HepG2 (cell line): ENCODE results near the gene DDX39B. TPM values are rescaled to one million over a fixed set of nuclear protein-coding genes. Genes with fewer than 3 reads are reported as not detected.

ENCODE experiments used
- FOXJ3 ChIP-seq: sonication (generic); formaldehyde crosslinking; IDR thresholded peaks from 2 replicates; pipeline ENCODE4 v1.4.0; 2020; ENCODE audit warnings: missing genetic modification reagents, mild to moderate bottlenecking, borderline replicate concordance
- FOXK2 ChIP-seq: fragments of 450-650 bp; IDR thresholded peaks from 2 replicates; pipeline ENCODE4 v1.6.1; 2016
- HNRNPH1 ChIP-seq: fragments of 200-400 bp; formaldehyde crosslinking; optimal IDR thresholded peaks from 2 replicates; pipeline ENCODE3; 2017; ENCODE audit warnings: mild to moderate bottlenecking, low read depth, low read length
- IRF2 ChIP-seq: IDR thresholded peaks from 2 replicates; pipeline ENCODE4 v1.6.1; 2018; ENCODE audit warnings: missing genetic modification reagents, missing compliant biosample characterization
- KAT8 ChIP-seq: IDR thresholded peaks from 2 replicates; pipeline ENCODE4 v1.6.1; 2016; ENCODE audit warnings: missing genetic modification reagents, missing compliant biosample characterization
- MEF2D ChIP-seq: sonication (generic); formaldehyde crosslinking; IDR thresholded peaks from 2 replicates; pipeline ENCODE4 v1.5.1; 2020; ENCODE audit warnings: mild to moderate bottlenecking, missing genetic modification reagents
- NFE2L1 ChIP-seq: sonication (generic); formaldehyde crosslinking; IDR thresholded peaks from 2 replicates; pipeline ENCODE4 v1.4.0; 2020; ENCODE audit warnings: missing genetic modification reagents, mild to moderate bottlenecking, borderline replicate concordance
- PLRG1 ChIP-seq: fragments of 450-650 bp; conservative IDR thresholded peaks from 2 replicates; pipeline ENCODE4 v1.6.1; 2016
- PRPF4 ChIP-seq: fragments of 200-400 bp; formaldehyde crosslinking; IDR thresholded peaks from 2 replicates; pipeline ENCODE4 v1.6.1; 2016; ENCODE audit warnings: low read length, low read depth; ENCODE audit not compliant: poor library complexity, severe bottlenecking
- RFX1 ChIP-seq: fragments of 450-650 bp; IDR thresholded peaks from 2 replicates; pipeline ENCODE4 v1.6.1; 2017
- SYNCRIP ChIP-seq: fragments of 200-400 bp; formaldehyde crosslinking; IDR thresholded peaks from 2 replicates; pipeline ENCODE4 v1.6.1; 2018; ENCODE audit warnings: mild to moderate bottlenecking, low read depth, low read length; ENCODE audit not compliant: insufficient read depth
- ZFYVE20 ChIP-seq: sonication (generic); formaldehyde crosslinking; IDR thresholded peaks from 2 replicates; pipeline ENCODE4 v1.8.0; 2023; ENCODE audit warnings: low read depth, mild to moderate bottlenecking, moderate library complexity, missing genetic modification reagents, borderline replicate concordance
- ZNF337 ChIP-seq: sonication (generic); formaldehyde crosslinking; IDR thresholded peaks from 2 replicates; pipeline ENCODE4 v1.5.1; 2020; ENCODE audit warnings: missing genetic modification reagents, low read depth, mild to moderate bottlenecking, borderline replicate concordance
- ZNF747 ChIP-seq: sonication (generic); formaldehyde crosslinking; IDR thresholded peaks from 2 replicates; pipeline ENCODE4 v1.8.1; 2023; ENCODE audit warnings: missing genetic modification reagents, mild to moderate bottlenecking, borderline replicate concordance
- ZNF879 ChIP-seq: sonication (generic); formaldehyde crosslinking; IDR thresholded peaks from 2 replicates; pipeline ENCODE4 v1.8.1; 2023; ENCODE audit warnings: missing genetic modification reagents
- polyA plus RNA-seq, 8 experiments: library from polyadenylated mRNA; depleted of rRNA in 3 of 8; stranded (reverse) in 7 of 8; unstranded in 1 of 8; fragments of >200 nt; fragmentation: Illumina TruSeq in 4 of 8; extraction: Trizol in 4 of 8; gene quantifications; 2 replicates each; pipeline versions ENCODE4 v1.2.1 to v1.2.3, GENCODE V29; 2011 to 2016; ENCODE audit warnings: low read depth in 4 of 8, missing spikeins in 1 of 8, mixed read lengths in 1 of 8; ENCODE audit not compliant: insufficient read depth in 1 of 8
- total RNA-seq, 5 experiments: library from RNA; depleted of rRNA; stranded (reverse); fragments of >200 nt; fragmentation: Illumina TruSeq; extraction: Trizol; gene quantifications; 2 replicates each; pipeline ENCODE4 v1.2.3, GENCODE V29; 2016; ENCODE audit warnings: low read depth in 1 of 5
- TF ChIP-seq, protein P1 (sequence below): IDR thresholded peaks from 2 replicates; pipeline ENCODE4 v1.6.1; 2018; ENCODE audit warnings: missing genetic modification reagents
- TF ChIP-seq, protein P2 (sequence below): sonication (generic); formaldehyde crosslinking; IDR thresholded peaks from 2 replicates; pipeline ENCODE4 v1.5.0; 2020; ENCODE audit warnings: missing genetic modification reagents, mild to moderate bottlenecking, borderline replicate concordance
- TF ChIP-seq, protein P3 (sequence below): sonication (generic); formaldehyde crosslinking; IDR thresholded peaks from 2 replicates; pipeline ENCODE4 v1.5.0; 2020; ENCODE audit warnings: missing genetic modification reagents
- TF ChIP-seq, protein P4 (sequence below): IDR thresholded peaks from 2 replicates; pipeline ENCODE4 v1.6.1; 2016; ENCODE audit warnings: control low read depth
- TF ChIP-seq, protein P5 (sequence below): sonication (generic); formaldehyde crosslinking; IDR thresholded peaks from 2 replicates; pipeline ENCODE4 v1.8.1; 2023; ENCODE audit warnings: mild to moderate bottlenecking, missing genetic modification reagents, borderline replicate concordance
- TF ChIP-seq, protein P6 (sequence below): sonication (generic); formaldehyde crosslinking; IDR thresholded peaks from 2 replicates; pipeline ENCODE4 v1.4.0; 2020; ENCODE audit warnings: missing genetic modification reagents, borderline replicate concordance
- TF ChIP-seq, protein P7 (sequence below): sonication (generic); formaldehyde crosslinking; conservative IDR thresholded peaks from 2 replicates; pipeline ENCODE4 v1.8.0; 2022; ENCODE audit warnings: low read depth, missing genetic modification reagents

The DDX39B gene
- total and polyA plus RNA-seq, 2 of the 13 experiments (the other 11 are each of a cell fraction or from before 2014, with no cell fraction given): 570 to 678 TPM

DNA sequence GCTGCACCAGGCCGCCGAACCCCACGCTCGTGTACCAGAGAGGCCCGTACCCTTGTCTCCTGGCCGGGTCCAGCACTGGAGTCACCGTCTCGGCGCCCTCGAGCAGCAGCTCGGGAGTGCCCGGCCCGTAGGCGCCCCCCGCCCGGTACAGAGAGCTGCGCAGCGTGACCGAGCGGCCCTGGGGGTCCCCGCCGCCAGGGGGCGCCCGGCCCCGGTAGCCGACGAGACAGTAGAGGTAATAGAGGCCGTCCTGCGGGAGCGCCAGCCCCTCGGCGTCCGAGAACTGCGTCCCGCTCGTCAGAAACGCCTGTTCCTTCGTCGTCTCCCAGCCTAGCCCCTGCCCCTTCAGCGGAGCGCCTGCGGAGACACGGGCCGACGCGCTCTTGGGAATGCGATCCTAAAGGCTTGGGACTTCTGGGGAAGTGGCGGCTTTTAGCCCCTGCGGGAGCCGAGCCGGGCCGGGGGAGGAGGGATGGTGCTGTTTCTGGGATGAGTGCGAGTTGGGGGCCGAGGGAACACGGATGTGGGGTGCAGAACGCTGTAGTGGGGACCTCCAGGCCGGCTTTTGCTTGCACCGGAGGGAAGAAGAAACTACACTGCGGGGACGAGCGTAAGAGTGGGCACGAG, 39.1 kb upstream of the DDX39B start (continued):
- no peak for TF ChIP-seq SYNCRIP
- TF ChIP-seq FOXJ3 (CRISPR knock-in tag): 0 out of 2 replicates have a peak, but pooled peaks have one; percentile 23
- TF ChIP-seq PLRG1: no peak
- TF ChIP-seq HNRNPH1: no peak
- TF ChIP-seq FOXK2: no peak
- no peak for TF ChIP-seq MEF2D
- no peak for TF ChIP-seq NFE2L1 (CRISPR knock-in tag)
- no peak for TF ChIP-seq ZFYVE20 (CRISPR knock-in tag)
- TF ChIP-seq, protein P1, sequence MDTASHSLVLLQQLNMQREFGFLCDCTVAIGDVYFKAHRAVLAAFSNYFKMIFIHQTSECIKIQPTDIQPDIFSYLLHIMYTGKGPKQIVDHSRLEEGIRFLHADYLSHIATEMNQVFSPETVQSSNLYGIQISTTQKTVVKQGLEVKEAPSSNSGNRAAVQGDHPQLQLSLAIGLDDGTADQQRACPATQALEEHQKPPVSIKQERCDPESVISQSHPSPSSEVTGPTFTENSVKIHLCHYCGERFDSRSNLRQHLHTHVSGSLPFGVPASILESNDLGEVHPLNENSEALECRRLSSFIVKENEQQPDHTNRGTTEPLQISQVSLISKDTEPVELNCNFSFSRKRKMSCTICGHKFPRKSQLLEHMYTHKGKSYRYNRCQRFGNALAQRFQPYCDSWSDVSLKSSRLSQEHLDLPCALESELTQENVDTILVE (CRISPR knock-in tag): peak; percentile 68; the same call in 1 of the 2 replicates
- no peak for TF ChIP-seq PRPF4
- TF ChIP-seq, protein P2, sequence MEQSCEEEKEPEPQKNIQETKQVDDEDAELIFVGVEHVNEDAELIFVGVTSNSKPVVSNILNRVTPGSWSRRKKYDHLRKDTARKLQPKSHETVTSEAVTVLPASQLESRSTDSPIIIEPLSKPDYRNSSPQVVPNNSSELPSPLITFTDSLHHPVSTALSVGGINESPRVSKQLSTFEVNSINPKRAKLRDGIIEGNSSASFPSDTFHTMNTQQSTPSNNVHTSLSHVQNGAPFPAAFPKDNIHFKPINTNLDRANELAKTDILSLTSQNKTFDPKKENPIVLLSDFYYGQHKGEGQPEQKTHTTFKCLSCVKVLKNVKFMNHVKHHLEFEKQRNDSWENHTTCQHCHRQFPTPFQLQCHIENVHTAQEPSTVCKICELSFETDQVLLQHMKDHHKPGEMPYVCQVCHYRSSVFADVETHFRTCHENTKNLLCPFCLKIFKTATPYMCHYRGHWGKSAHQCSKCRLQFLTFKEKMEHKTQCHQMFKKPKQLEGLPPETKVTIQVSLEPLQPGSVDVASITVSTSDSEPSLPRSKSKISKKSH: peak; percentile 86; the same call in 1 of the 2 replicates
- TF ChIP-seq, protein P3, sequence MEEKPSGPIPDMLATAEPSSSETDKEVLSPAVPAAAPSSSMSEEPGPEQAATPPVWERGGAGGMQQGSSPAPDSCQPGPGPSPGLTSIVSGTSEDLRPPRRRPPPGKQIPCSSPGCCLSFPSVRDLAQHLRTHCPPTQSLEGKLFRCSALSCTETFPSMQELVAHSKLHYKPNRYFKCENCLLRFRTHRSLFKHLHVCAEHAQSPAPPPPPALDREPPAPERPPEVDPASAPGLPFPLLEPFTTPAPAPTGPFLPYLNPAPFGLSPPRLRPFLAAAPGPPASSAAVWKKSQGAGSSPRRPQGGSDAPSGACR (CRISPR knock-in tag): peak; percentile 95; the same call in 1 of the 2 replicates
- TF ChIP-seq ZNF879: no peak
- TF ChIP-seq, protein P4, sequence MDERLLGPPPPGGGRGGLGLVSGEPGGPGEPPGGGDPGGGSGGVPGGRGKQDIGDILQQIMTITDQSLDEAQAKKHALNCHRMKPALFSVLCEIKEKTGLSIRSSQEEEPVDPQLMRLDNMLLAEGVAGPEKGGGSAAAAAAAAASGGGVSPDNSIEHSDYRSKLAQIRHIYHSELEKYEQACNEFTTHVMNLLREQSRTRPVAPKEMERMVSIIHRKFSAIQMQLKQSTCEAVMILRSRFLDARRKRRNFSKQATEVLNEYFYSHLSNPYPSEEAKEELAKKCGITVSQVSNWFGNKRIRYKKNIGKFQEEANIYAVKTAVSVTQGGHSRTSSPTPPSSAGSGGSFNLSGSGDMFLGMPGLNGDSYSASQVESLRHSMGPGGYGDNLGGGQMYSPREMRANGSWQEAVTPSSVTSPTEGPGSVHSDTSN (CRISPR knock-in tag): no peak
- TF ChIP-seq RFX1: no peak
- TF ChIP-seq KAT8 (CRISPR knock-in tag): peak; percentile 75
- TF ChIP-seq, protein P5, sequence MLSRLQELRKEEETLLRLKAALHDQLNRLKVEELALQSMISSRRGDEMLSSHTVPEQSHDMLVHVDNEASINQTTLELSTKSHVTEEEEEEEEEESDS (CRISPR knock-in tag): no peak
- peak; percentile 52; the same call in 1 of the 2 replicates for TF ChIP-seq IRF2 (CRISPR knock-in tag)
- TF ChIP-seq, protein P6, sequence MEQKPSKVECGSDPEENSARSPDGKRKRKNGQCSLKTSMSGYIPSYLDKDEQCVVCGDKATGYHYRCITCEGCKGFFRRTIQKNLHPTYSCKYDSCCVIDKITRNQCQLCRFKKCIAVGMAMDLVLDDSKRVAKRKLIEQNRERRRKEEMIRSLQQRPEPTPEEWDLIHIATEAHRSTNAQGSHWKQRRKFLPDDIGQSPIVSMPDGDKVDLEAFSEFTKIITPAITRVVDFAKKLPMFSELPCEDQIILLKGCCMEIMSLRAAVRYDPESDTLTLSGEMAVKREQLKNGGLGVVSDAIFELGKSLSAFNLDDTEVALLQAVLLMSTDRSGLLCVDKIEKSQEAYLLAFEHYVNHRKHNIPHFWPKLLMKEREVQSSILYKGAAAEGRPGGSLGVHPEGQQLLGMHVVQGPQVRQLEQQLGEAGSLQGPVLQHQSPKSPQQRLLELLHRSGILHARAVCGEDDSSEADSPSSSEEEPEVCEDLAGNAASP (CRISPR knock-in tag): 0 out of 2 replicates have a peak, but pooled peaks have one; percentile 60
- TF ChIP-seq ZNF747 (CRISPR knock-in tag): 0 out of 2 replicates have a peak, but pooled peaks have one; percentile 24
- TF ChIP-seq, protein P7, sequence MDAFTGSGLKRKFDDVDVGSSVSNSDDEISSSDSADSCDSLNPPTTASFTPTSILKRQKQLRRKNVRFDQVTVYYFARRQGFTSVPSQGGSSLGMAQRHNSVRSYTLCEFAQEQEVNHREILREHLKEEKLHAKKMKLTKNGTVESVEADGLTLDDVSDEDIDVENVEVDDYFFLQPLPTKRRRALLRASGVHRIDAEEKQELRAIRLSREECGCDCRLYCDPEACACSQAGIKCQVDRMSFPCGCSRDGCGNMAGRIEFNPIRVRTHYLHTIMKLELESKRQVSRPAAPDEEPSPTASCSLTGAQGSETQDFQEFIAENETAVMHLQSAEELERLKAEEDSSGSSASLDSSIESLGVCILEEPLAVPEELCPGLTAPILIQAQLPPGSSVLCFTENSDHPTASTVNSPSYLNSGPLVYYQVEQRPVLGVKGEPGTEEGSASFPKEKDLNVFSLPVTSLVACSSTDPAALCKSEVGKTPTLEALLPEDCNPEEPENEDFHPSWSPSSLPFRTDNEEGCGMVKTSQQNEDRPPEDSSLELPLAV: no peak
- TF ChIP-seq ZNF337 (CRISPR knock-in tag): no peak
